GM12865 (cell line): ENCODE results near the gene PIK3C2G.

Experiments
- DNase-seq: peaks from one replicate; pipeline ENCODE4 v3.0.0; 2010; ENCODE audit warnings: low read depth
- H3K4me3 ChIP-seq: 2 replicates; pipeline ENCODE4 v1.5.1; 2011; ENCODE audit warnings: mild to moderate bottlenecking, low read depth, low read length, control low read depth
- CTCF ChIP-seq: IDR thresholded peaks from 2 replicates; pipeline ENCODE4 v1.5.1; 2011; ENCODE audit warnings: low read length, control low read depth, low read depth, inconsistent platforms; ENCODE audit not compliant: insufficient read depth; ENCODE audit errors: missing control alignments

Gene PIK3C2G

GRCh38 chr12:18430425-18431048, 169.2 kb downstream of the PIK3C2G start:
- peak; percentile 49 for DNase-seq
- no peak overlapping the region for H3K4me3 ChIP-seq
- TF ChIP-seq CTCF = peak; percentile 77

- DNase-seq = no peak
- H3K4me3 ChIP-seq = no peak overlapping the region
- TF ChIP-seq CTCF = no peak
Measured at GRCh38 chr12:18431771-18432170, 170.5 kb downstream of the PIK3C2G start.

GRCh38 chr12:18432206-18432605, 170.9 kb downstream of the PIK3C2G start:
- H3K4me3 ChIP-seq = no peak overlapping the region
- no peak for DNase-seq
- TF ChIP-seq CTCF = no peak

- no peak overlapping the region for H3K4me3 ChIP-seq
- no peak for DNase-seq
- no peak for TF ChIP-seq CTCF
Measured at GRCh38 chr12:18436170-18436569, 174.9 kb downstream of the PIK3C2G start.

- DNase-seq = no peak
- no peak overlapping the region for H3K4me3 ChIP-seq
Measured at GRCh38 chr12:18439541-18439940, 178.2 kb downstream of the PIK3C2G start.

GRCh38 chr12:18443768-18444437, 182.6 kb downstream of the PIK3C2G start:
- H3K4me3 ChIP-seq = no peak overlapping the region
- no peak for TF ChIP-seq CTCF
- DNase-seq = no peak

More at GRCh38 chr12:18439541-18439940, 178.2 kb downstream of the PIK3C2G start:
- no peak for TF ChIP-seq CTCF
